DMS153 treated with DMSO at 0.1 percent for 48 hours (cell line): ENCODE measurements around the gene CNOT11.
"Not testable (repeated sequence)": the region's sequence is repeated elsewhere in the genome, so short reads cannot be mapped to it uniquely, and the experiment has no call there.

Experiments
- DNase-seq: peaks from one replicate; lab custom pipeline; 2025; ENCODE audit not compliant: unreplicated experiment; lab: John Stamatoyannopoulos, UW

CNOT11 gene

DNA sequence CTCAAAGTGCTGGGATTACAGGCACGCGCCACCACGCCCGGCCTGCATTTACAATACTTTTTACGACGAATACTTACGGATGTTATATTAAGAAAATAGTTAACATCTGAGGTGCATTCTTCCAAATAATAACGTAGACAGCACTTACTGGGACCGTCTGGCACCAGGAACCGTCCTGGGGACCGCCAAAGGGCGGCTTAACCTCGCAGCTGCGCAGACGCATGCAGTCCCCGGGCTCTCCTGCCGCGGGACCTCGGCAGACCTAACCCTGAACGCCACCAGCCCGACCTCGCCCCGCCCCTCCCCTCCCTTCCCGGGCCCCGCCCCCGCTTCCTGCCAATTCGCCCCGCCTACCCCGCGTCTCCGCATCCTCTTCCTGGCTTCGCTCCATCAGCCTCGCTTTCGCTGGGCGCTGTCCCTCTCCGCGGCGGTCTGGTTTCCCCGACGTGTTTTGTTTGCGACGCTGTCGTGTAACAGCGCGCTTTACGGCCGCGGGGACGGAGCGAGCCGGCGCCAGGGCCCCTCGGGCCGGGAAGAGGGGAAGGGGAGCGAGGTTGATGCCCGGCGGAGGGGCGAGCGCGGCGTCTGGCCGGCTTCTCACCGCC is at the start of gene CNOT11:
CNOT11 (plus strand) TSS at position 479 of the 605 bp plus-strand sequence; CDS start at position 558, 79 bp downstream.
- peak; percentile 91 for DNase-seq

DNA sequence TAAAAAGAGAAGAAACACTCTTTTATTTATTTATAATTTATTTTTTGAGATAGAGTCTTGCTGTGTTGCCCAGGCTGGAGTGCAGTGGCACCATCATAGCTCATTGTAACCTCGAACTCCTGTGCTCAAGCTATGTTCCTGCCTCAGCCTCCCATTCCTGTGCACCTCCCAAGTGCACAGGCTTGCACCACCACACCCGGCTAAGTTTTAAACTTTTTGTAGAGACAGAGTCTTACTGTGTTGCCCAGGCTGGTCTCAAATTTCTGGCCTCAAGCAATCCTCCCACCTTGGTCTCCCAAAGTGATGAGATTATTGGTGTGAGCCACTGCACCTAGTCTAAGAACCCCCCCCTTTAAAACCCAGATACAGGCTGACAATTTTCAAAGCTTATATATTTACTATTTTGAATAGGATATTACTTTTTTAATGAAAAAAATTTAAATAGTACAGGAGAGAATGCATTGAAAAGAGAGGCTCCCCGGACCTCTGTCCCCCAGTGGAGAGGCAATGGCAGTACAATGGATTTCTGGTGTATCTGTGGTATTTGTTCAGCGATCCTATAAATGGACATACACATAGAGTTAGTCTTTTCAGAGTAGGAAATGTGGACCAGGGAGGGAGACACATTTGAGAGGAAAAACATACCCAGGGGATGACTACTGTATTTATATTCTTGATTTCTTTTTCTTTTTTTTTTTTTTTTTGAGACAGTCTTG is 48.1 kb upstream of the CNOT11 start:
- no peak for DNase-seq

DNA sequence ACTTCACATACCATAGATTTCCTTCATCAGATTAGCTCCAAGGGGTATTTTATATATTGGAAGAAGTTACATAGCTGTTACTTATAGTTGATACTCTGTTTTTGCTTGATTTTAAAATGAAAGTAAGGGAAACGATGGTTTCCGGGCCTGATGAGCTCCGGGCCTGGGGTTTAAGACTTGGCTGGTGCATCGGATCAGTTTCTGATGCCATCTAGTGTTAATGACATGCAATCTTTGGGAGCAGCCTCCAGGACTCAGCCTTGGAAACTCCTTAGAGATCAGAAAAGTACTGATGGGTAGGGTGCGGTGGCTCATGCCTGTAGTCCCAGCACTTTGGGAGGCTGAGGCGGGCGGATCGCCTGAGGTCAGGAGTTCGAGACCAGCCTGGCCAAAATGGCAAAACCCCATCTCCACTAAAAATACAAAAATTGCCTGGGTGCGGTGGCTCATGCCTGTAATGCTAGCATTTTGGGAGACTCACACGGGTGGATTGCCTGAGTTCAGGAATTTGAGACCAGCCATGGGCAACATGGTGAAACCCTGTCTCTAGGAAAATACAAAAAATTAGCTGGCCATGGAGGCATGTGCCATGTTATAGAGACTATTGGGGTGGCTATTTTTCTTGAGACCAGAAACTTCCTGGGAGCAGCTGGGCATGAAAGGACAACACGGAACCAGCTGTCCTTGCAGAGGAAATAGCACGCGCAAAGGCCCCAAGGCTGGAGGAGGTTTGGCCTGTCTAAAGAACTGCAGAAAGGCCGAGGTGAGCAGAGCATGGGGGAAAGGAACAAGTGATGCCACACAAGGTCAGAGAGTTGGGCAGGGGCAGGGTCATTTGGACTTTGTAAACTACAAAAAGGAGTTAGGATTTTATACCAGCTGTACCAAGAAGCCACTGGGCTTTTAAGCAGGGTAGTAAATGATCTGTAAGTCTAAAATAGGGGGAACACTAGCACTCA is 46.9 kb upstream of the CNOT11 start:
- peak; percentile 19 for DNase-seq

DNA sequence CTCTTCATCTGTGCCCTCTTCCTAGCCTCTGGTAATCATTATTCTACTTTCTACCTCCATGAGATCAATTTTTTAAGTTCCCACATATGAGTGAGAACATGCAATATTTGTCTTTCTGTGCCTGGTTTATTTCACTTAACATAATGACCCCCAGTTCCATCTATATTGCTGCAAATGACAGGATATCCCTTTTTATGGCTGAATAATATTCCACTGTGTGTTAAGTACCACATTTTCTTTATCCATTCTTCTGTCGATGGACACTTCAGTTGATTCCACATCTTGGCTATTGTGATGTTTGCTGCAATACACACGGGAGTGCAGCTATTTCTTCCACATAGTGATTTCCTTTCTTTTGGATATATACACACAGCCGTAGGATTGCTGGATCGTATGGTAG is 43.9 kb upstream of the CNOT11 start:
- DNase-seq = no peak

DNA sequence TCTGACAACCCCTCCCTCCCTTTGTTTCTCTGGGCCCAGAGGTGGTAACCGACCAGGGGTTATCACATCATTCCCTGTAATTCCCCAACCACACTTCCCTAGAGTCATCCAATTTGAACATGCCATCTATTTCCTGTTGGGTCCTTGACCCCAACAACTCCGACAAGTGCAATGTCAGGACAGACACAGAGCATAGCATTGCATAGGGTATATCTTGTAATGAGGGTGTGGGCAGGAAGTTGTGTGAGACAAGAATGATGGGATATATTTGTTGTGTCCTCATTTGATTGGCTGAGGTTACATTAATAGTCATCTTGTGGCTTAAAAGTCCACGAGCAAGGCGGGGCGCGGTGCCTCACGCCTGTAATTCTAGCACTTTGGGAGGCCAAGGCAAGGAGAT is 33.4 kb upstream of the CNOT11 start:
- DNase-seq = no peak

DNA sequence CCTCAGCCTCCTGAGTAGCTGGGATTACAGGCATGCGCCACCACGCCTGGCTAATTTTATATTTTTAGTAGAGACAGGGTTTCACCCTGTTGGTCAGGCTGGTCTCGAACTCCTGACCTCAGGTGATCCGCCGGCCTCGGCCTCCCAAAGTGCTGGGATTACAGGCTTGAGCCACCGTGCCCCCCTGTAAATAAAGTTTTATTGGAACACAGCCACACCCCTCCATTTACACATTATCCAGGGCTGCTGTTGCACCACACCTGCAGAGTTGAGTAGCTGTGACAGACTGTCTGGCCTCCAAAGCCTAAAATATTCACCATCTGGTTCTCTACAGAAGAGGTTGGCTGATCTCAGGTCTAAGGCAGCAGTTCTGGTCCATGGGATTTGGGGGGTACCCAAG is 32.6 kb upstream of the CNOT11 start:
- not testable (repeated sequence) for DNase-seq

DNA sequence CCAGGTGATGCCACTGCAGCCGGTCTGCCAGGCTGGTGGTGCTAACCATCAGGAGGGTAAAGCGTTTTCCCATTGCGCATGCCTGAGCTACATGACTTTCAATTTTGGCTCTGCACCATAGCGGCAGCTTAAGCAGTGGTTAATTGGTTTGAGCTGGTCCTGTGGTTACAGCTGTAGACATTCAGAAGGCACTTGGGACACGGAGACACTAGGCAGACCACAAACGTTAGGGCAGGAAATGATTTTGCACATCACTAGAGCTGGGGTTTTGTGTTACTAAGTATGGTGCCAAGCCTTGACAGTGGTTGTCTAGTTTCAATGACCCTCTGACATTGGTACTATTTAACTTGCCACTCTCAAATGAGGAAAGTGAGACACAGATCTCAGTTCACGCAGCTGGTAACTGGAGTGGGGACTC is 28.9 kb upstream of the CNOT11 start:
- no peak for DNase-seq

DNA sequence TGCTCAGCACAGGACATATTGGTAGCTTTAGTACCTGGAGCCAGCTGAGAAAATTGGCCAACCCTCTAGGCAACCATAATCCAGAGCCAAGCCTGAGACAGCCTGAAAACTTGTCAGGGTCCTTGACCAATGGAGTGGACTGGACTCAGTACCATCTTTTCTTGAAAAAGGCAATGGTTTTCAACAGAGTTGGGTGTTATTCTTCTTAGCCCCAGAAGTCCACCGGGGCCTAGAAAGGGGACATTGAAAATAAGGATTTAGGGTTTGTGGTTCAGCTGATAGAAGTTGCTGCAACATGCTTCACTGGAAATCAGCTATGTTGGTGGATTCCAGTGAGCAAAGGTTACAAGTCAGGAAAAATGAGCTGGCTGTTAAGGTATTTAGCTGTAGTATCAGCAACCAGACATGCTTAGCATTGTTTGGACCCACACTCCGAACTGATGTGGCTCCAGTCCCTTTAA is 22.1 kb upstream of the CNOT11 start:
- DNase-seq = no peak

DNA sequence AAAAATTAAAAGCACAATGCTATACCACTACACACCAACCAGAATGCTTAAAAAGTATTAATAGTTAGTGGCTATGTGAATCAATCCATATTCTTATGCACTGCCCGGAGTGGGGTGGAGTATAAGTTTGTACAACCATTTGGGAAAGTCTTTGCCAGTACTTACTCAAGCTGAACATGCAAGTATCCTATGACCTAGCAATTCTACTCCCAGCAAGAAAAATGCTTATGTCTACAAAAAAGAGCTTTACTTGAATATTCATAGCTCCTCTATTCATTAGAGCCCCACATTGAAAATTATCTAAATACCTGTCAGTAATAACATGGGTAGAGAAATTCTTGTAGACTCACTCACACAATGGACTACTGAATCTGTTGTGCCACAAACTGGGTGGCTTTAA is 21.4 kb upstream of the CNOT11 start:
- DNase-seq = no peak

DNA sequence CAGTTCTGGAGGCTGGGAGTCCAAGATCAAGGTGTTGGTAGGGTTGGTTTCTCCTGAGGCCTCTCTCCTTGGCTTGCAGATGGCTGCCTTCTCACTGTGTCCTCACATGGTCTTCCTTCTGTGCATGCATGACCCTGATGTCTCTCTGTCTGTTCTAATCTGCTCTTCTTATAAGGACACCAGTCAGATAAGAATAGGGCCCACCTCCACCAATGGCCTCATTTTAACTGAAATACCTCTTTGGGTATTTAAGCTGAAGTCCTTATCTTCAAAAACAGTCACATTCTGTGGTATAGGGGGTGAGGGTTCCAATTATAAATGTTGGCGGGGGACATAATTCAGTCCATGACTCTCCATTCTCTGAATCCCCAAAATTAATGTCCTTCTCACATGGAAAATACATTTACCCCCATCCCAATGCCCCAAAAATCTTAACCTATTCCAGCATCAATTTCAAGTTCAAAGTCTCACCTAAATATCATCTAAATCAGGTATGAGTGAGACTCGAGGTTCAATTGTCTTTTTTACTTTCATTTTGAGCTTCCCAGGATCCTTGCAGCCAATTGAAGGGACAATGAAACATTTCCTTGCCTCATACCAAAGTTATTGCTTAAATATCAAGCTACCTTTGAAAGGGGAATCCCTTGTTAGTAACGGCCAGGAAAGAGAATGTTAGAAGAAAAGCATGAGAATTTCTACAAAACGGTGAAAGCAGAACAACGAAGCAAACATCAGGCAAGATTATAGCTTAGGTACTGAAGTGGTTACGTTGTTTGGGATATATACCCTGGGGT is 20.6 kb upstream of the CNOT11 start:
- DNase-seq = no peak

DNA sequence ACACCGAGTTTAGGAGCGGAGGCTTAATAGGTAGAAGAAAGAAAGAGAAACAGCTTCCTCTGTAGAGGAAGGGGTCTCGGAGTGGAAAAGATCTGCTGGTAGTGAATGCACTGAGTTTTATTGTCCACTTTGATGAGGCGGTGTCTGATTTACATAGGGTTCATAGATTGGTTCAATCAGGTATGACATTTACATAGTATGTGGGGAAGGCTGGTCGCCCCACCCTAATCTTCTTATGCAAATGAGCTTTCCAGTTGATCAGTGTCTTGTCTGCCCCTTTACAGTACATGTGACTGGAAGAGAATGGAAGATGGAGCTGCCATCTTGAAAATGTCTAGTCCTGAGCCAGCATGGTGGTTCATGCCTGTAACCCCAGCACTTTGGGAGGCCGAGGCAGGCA is 19.9 kb upstream of the CNOT11 start:
- no peak for DNase-seq

DNA sequence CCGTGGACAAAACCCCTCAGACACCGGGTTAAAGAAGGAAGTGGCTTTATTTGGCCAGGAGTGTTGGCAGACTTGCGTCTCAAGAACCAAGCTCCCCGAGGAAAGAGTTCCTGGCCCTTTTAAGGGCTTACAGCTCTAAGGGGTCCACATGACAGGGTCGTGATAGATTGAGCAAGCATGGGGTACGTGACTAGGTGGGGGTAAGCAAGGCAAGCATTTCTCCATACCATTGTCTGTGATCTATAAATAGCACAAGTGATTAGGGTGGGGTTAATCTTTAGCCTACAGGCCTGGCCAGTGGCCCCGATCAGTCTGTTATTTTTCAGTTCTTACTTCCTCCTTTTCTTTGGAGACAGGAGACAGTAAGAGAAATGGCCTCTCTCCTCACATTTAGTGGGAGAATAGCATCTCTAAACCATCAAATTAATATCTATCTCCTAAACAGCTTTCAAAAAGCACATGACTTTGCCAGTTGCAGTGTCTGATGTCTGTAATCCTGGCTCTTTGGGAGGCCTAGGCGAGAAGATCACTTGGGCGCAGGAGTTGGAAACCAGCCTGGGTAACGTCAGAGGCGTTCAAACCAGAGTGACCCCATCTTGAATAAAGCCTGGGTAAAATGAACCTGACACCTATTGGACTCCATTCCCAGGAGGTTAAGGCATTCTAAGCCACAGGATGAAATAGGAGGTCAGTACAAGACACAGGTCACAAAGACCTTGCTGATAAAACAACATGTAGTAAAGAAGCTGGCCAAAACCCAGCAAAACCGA is 18.3 kb upstream of the CNOT11 start:
- no peak for DNase-seq

DNA sequence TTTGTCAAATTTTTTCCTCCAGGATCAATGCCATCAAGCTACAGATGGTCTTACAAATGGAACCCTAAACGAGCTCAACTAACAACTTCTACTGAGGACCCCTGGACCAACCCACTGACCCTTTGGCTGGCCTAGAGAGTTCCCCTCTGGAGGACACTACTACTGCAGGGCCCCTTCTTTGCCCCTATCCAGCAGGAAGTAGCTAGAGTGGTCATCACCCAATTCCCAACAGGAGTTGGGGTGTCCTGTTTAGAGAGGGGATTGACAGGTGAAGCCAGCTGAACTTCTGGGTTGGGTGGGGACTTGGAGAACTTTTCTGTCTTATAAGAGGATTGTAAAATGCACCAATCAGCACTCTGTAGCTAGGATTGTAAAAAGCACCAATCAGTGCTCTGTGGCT is 16.7 kb upstream of the CNOT11 start:
- not testable (repeated sequence) for DNase-seq

DNA sequence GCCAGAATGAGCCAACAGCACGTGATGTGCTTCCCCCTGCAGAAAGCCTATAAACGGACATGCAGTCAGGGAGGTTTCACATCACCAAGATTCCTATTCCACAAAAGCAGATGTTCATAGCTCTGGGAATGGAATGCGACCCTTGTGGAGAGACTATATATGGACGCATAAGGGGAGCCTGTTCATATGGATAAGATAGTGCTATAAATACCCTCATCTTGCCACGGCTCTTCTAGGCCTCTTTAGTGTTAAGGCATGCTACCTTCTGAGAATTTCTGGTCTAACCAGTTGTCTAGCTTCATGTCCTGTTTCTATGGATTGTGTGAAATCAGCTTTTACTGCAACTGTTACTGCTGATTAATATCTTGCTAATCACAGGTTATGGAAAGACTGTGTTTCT is 14.7 kb upstream of the CNOT11 start:
- not testable (repeated sequence) for DNase-seq

DNA sequence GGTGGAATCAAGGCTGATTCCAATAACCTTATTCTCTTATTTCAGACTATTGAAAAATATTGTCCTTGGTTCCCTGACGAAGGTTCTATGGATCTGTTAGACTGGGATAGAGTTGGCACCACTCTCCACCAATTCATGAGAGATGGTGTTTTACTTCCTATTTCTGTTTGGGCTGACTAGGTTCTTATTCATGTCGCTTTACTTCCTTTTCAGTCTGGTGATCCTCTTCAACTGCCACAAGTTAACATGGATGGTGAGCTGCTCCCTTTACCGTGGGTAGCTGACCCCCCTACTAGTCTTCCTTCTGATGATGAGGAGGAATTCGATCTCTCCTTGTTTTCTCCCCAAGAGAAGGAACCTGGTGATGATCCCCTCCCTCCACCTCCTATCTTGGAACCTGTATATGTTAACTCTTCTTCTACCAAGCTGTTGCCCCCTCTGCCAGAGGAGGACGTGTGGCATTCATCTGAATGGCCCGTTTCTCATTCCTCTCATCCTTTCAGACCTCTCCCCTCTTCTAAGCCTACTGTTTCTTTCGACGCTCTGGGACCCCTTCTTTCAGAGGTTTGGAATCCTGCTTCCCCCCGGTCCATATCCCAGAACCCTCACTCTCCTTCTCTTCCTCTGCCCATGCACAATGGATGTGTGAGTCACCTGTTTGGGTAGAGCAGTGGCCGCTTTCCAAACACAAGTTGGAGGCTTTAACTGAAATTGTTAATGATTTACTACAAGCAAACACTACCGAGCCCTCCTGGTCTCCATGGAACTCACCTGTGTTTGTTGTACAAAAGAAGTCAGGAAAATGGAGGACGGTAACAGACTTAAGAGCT is 13.5 kb upstream of the CNOT11 start:
- DNase-seq = peak; percentile 11

DNA sequence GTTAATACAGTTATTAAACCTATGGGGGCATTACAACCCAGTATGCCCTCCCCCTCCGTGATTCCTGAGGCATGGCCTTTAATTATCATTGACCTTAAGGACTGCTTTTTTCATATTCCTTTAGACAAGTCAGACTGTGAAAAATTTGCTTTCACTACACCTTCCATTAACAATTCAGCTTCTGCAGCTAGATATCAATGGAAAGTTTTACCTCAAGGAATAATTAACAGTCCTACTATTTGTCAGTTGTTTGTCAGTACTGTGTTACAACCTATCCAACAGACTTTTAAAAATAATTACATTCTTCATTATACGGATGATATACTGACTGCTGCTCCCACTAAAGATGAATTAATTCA is 12.9 kb upstream of the CNOT11 start:
- not testable (repeated sequence) for DNase-seq

DNA sequence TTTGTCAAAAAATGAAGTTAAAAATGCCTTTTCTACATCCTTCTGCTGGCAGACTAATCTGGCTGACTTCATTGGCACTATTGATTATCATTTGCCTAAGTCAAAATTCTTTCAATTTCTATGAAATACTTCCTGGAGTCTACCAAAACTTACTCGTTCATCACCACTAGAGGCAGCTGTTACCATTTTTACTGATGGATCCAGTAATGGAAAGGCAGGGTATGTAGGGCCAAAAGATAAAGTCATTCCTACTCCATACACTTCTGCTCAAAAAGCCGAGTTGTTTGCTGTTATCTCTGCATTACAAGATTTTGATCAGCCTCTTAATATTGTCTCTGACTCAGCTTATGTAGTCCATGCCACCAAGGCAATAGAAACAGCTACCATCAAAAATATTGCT is 12.0 kb upstream of the CNOT11 start:
- not testable (repeated sequence) for DNase-seq

DNA sequence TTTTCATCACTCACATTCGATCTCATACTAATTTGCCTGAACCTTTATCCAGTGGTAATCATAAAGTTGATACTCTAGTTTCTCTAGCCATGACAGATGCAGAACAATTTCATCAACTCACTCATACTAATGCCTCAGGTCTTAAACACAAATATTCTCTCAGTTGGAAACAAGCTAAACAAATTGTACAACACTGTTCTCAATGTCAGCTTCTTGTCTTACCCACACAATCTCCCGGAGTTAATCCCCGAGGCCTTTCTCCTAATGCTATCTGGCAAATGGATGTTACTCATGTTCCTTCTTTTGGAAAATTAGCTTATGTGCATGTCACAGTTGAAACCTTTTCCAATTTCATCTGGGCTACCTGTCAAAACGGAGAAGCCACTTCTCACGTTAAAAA is 11.5 kb upstream of the CNOT11 start:
- no peak for DNase-seq

DNA sequence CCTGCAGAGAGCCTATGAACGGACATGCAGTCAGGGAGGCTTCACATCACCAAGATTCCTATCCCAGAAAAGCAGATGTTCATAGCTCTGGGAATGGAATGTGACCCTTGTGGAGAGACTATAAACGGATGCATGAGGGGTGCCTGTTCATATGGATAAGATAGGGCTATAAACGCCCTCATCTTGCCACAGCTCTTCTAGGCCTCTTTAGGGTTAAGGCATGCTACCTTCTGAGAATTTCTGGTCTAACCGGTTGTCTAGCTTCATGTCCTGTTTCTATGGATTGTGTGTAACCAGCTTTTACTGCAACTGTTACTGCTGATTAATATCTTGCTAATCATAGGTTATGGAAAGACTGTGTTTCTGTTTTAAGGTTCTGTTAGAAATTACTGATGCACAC is 8.3 kb upstream of the CNOT11 start:
- DNase-seq = not testable (repeated sequence)
